Measurements from ENCODE around the gene CFAP65. TPM values are rescaled to one million over a fixed set of nuclear protein-coding genes. Genes with fewer than 3 reads are reported as not detected.

Gene CFAP65
- total RNA-seq, 1 experiment from 2014 or later, result 0.52 TPM

GRCh38 chr2:219073413-219074129 is 32.3 kb upstream of the CFAP65 start:
- H3K4me3 ChIP-seq (replicated peaks in 1 of 2; ENCODE audit: low read depth in 1 of 2, low read length in 2 of 2), result no peak overlapping the region
- H4K20me1 ChIP-seq (ENCODE audit: insufficient read depth), result no peaks in the 10 kb centered on the region
- no peaks in the 10 kb centered on the region for H3K9me2 ChIP-seq (ENCODE audit: insufficient read depth)
- no peak overlapping the region for H3K27ac ChIP-seq (ENCODE audit: low read depth, low read length)
- H2AFZ ChIP-seq (ENCODE audit: low read depth, low read length, poor library complexity, severe bottlenecking), result no peak overlapping the region
- H3K79me2 ChIP-seq (ENCODE audit: insufficient read depth, low read length), result no peaks in the 10 kb centered on the region
- CTCF ChIA-PET, result interaction anchor here (0.5 to 4.8 kb wide), 20 partner anchors 10 to 448 kb away, joined by 3 to 64 read pairs (median 4); partner anchors contain the start of gene IHH
- H3K36me3 ChIP-seq (ENCODE audit: control insufficient read depth in 1 of 2, insufficient read depth in 2 of 2, low read length in 2 of 2), result no peaks in the 10 kb centered on the region; a peak in 1 of 4 replicates
- RAD21 ChIA-PET (ENCODE audit: low non-redundant PET in 1 of 2, low total read pairs in 2 of 2, uncharacterized antibody in 2 of 2, unreplicated experiment in 2 of 2), result interaction anchor here (1.3 to 1.8 kb wide), 2 partner anchors 46 to 81 kb away, joined by 4 to 9 read pairs (median 5); no protein-coding TSS in a partner anchor
- no peak for TF ChIP-seq SP1 (IDR thresholded peaks at IDR 0.05; ENCODE audit: low read depth)
- TF ChIP-seq ELF1 (IDR thresholded peaks at IDR 0.05; ENCODE audit: borderline replicate concordance, low read depth), result no peak
- no peak for TF ChIP-seq JUND (IDR thresholded peaks at IDR 0.05)
- peak; percentile 79 for TF ChIP-seq RAD21 (IDR thresholded peaks at IDR 0.05; ENCODE audit: low read depth)
- TF ChIP-seq CTCF (IDR thresholded peaks at IDR 0.05 in 2 of 3, conservative IDR thresholded peaks at IDR 0.05 in 1 of 3; ENCODE audit: borderline replicate concordance in 1 of 3, insufficient read depth in 1 of 3, low read depth in 2 of 3, low read length in 2 of 3), result peak; percentile 75 to 83 (median 80)
- TF ChIP-seq CBX3 (IDR thresholded peaks at IDR 0.05; ENCODE audit: low read depth), result no peak
- POLR2A ChIA-PET, result interaction anchor here (1.2 kb wide), 1 partner anchor 31 kb away, joined by 3 read pairs; no protein-coding TSS in a partner anchor
- intact Hi-C loops (cut with micrococcal nuclease), result loop anchor here (1.0 to 5.0 kb wide), 3 partner anchors 46 to 82 kb away; no protein-coding TSS in a partner anchor
- DNase-seq (ENCODE audit: low read depth, low spot score) (peak; percentile 55), ATAC-seq (peak; percentile 90)
- no peak overlapping the region for H3K9ac ChIP-seq (ENCODE audit: low read length)
- no TSS peak for BruUV-seq (replicated peaks)
- H3K9me3 ChIP-seq (ENCODE audit: control insufficient read depth in 1 of 2, insufficient read depth in 1 of 2, low read depth in 1 of 2, low read length in 2 of 2), result no peaks in the 10 kb centered on the region
- H3K4me1 ChIP-seq (ENCODE audit: control insufficient read depth in 1 of 2, insufficient read depth in 2 of 2, low read length in 2 of 2), result peaks cover 0 to 9% of the 10 kb centered on the region in 2 experiments; a peak in 1 of 4 replicates
- no peaks in the 10 kb centered on the region for H3K27me3 ChIP-seq (ENCODE audit: insufficient read depth, low read length)
- H3K4me2 ChIP-seq (ENCODE audit: low read length), result no peak overlapping the region
